Measurements from ENCODE around the gene ZNF554. TPM values are rescaled to one million over a fixed set of nuclear protein-coding genes. Genes with fewer than 3 reads are reported as not detected.

Gene ZNF554
- total RNA-seq, 2 experiments from 2014 or later, result 3.5 to 3.6 TPM

DNA sequence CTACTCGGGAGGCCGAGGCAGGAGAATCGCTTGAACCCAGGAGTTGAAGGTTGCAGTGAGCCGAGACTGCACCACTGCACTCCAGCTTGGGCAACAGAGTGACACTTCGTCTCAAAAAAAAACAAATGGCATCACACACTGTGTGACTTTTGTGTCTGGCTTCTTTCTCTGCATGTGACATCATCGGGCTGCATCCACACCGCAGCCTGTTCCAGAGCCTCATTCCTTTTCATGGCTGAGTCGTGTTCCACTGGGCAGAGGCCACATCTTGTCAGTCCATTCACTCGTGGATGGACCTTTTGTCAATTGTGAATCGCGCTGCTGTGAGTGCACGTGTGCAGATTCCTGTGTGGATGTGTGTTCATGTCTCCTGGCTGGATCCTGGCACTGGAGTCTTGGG is 26.1 kb upstream of the ZNF554 start:
- ChIA-PET CTCF (no interaction called here), POLR2A (no interaction called here)
- peaks cover 31% of the 10 kb centered on the region for H3K36me3 Mint-ChIP-seq (ENCODE audit: low read depth)
- H3K27ac Mint-ChIP-seq, result no peak overlapping the region
- no peaks in the 10 kb centered on the region for H3K4me1 ChIP-seq (ENCODE audit: insufficient read depth, low read length)
- intact Hi-C loops (cut with DNase I, micrococcal nuclease), result loop anchor here in 1 of 2 experiments (10.0 kb wide), 1 partner anchor 321 kb away; no protein-coding TSS in a partner anchor
- ATAC-seq (ENCODE audit: poor library complexity) (no peak), DNase-seq (no peak)
- peaks cover 27% of the 10 kb centered on the region for H3K36me3 ChIP-seq (ENCODE audit: insufficient read depth, low read length)
- no peaks in the 10 kb centered on the region for H3K9me3 ChIP-seq (ENCODE audit: control insufficient read depth in 1 of 2, insufficient read depth in 1 of 2, low read length in 2 of 2)
- H3K27me3 Mint-ChIP-seq, result no peaks in the 10 kb centered on the region
- no peak overlapping the region for H3K4me3 ChIP-seq (ENCODE audit: low read length)
- no peak overlapping the region for H3K27ac ChIP-seq (ENCODE audit: low read depth in 1 of 2, low read length in 2 of 2)
- no peak overlapping the region for H3K4me3 Mint-ChIP-seq
- no peaks in the 10 kb centered on the region for H3K27me3 ChIP-seq (ENCODE audit: control insufficient read depth in 1 of 2, insufficient read depth in 2 of 2, low read length in 2 of 2)
- no peaks in the 10 kb centered on the region for H3K9me3 Mint-ChIP-seq
- no peaks in the 10 kb centered on the region for H3K4me1 Mint-ChIP-seq (ENCODE audit: low read depth)
- TF ChIP-seq, protein P1, sequence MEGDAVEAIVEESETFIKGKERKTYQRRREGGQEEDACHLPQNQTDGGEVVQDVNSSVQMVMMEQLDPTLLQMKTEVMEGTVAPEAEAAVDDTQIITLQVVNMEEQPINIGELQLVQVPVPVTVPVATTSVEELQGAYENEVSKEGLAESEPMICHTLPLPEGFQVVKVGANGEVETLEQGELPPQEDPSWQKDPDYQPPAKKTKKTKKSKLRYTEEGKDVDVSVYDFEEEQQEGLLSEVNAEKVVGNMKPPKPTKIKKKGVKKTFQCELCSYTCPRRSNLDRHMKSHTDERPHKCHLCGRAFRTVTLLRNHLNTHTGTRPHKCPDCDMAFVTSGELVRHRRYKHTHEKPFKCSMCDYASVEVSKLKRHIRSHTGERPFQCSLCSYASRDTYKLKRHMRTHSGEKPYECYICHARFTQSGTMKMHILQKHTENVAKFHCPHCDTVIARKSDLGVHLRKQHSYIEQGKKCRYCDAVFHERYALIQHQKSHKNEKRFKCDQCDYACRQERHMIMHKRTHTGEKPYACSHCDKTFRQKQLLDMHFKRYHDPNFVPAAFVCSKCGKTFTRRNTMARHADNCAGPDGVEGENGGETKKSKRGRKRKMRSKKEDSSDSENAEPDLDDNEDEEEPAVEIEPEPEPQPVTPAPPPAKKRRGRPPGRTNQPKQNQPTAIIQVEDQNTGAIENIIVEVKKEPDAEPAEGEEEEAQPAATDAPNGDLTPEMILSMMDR (IDR thresholded peaks at IDR 0.05), result no peak

- no peak for DNase-seq
- Histone ChIP-seq H3K27ac (ENCODE audit: low read depth in 1 of 2, low read length in 2 of 2) (no peak overlapping the region), H3K4me1 (ENCODE audit: insufficient read depth, low read length) (no peaks in the 10 kb centered on the region), H3K9me3 (ENCODE audit: control insufficient read depth in 1 of 2, insufficient read depth in 1 of 2, low read length in 2 of 2) (no peaks in the 10 kb centered on the region), H3K4me3 (ENCODE audit: low read length) (no peak overlapping the region), H3K27me3 (ENCODE audit: control insufficient read depth in 1 of 2, insufficient read depth in 2 of 2, low read length in 2 of 2) (no peaks in the 10 kb centered on the region), H3K36me3 (ENCODE audit: insufficient read depth, low read length) (peaks cover 32% of the 10 kb centered on the region)
- no peaks in the 10 kb centered on the region for H3K27me3 Mint-ChIP-seq
- H3K36me3 Mint-ChIP-seq (ENCODE audit: low read depth), result peaks cover 31% of the 10 kb centered on the region
- H3K4me3 Mint-ChIP-seq, result no peak overlapping the region
- intact Hi-C loops (cut with DNase I, micrococcal nuclease), result loop anchor here in 1 of 2 experiments (10.0 kb wide), 1 partner anchor 319 kb away; no protein-coding TSS in a partner anchor
- no peaks in the 10 kb centered on the region for H3K4me1 Mint-ChIP-seq (ENCODE audit: low read depth)
- no peaks in the 10 kb centered on the region for H3K9me3 Mint-ChIP-seq
- CTCF ChIA-PET, result no interaction called here
- POLR2A ChIA-PET, result no interaction called here
- no peak overlapping the region for H3K27ac Mint-ChIP-seq
- no peak for ATAC-seq (ENCODE audit: poor library complexity)
- TF ChIP-seq, protein P1 (IDR thresholded peaks at IDR 0.05), result no peak
Observed at GRCh38 chr19:2795827-2796658, 23.6 kb upstream of the ZNF554 start.

- Mint-ChIP-seq H3K9me3 (no peaks in the 10 kb centered on the region), H3K4me3 (no peak overlapping the region), H3K27ac (no peak overlapping the region), H3K4me1 (ENCODE audit: low read depth) (no peaks in the 10 kb centered on the region), H3K27me3 (no peaks in the 10 kb centered on the region), H3K36me3 (ENCODE audit: low read depth) (peaks cover 34% of the 10 kb centered on the region)
- intact Hi-C loops (cut with DNase I, micrococcal nuclease), result loop anchor here in 1 of 2 experiments (10.0 kb wide), 1 partner anchor 318 kb away; no protein-coding TSS in a partner anchor
- Histone ChIP-seq H3K27ac (ENCODE audit: low read depth in 1 of 2, low read length in 2 of 2) (no peak overlapping the region), H3K27me3 (ENCODE audit: control insufficient read depth in 1 of 2, insufficient read depth in 2 of 2, low read length in 2 of 2) (no peaks in the 10 kb centered on the region), H3K4me1 (ENCODE audit: insufficient read depth, low read length) (no peaks in the 10 kb centered on the region), H3K4me3 (ENCODE audit: low read length) (no peak overlapping the region), H3K9me3 (ENCODE audit: control insufficient read depth in 1 of 2, insufficient read depth in 1 of 2, low read length in 2 of 2) (no peaks in the 10 kb centered on the region), H3K36me3 (ENCODE audit: insufficient read depth, low read length) (peaks cover 32% of the 10 kb centered on the region)
- DNase-seq (no peak), ATAC-seq (ENCODE audit: poor library complexity) (no peak)
- TF ChIP-seq, protein P1 (IDR thresholded peaks at IDR 0.05), result no peak
- CTCF ChIA-PET, result no interaction called here
- POLR2A ChIA-PET, result no interaction called here
Observed at GRCh38 chr19:2796659-2797266, 22.9 kb upstream of the ZNF554 start.
